CD4-positive, alpha-beta T cell (primary cell): ENCODE results near the gene SGO2. TPM values are rescaled to one million over a fixed set of nuclear protein-coding genes. Genes with fewer than 3 reads are reported as not detected.
A peak's percentile ranks its signal among the peaks of the same experiment; 100 is the strongest.

Source experiments
- ATAC-seq: fragments of 200-7000 bp; cut with Tn5 transposase; one replicate; pipeline ENCODE4 v1.10.0; 2022; ENCODE audit warnings: mild to moderate bottlenecking; ENCODE audit not compliant: poor library complexity
- CTCF ChIA-PET: fragments of 350-600 bp; sonication (Branson Sonifier 250); formaldehyde crosslinking; loops from one replicate; lab custom pipeline; 2021; ENCODE audit warnings: antibody characterized with exemption, inconsistent platforms; lab: Charles Lee
- POLR2A ChIA-PET: fragments of 350-600 bp; sonication (Branson Sonifier 250); formaldehyde crosslinking; loops from one replicate; lab custom pipeline; 2021; ENCODE audit warnings: antibody characterized with exemption, inconsistent platforms; lab: Charles Lee
- DNase-seq, 14 experiments: peaks; one replicate each; pipeline ENCODE4 v3.0.0-alpha.2; 2013 to 2020; ENCODE audit warnings: mixed read lengths in 2 of 14
- H3K27ac ChIP-seq, 2 donors: one replicate each; pipeline versions ENCODE4 v1.5.1 to v1.7.0; 2013; ENCODE audit warnings: low read length in 2 of 2, low read depth in 1 of 2, mild to moderate bottlenecking in 1 of 2
- H3K27me3 ChIP-seq, 2 experiments: 1 replicate in 1 of 2; 2 replicates in 1 of 2; pipeline versions ENCODE4 v1.6.1 to v1.7.0; 2013; ENCODE audit warnings: low read length in 2 of 2, control low read depth in 1 of 2, mild to moderate bottlenecking in 1 of 2, moderate library complexity in 1 of 2; ENCODE audit not compliant: insufficient read depth in 2 of 2, control insufficient read depth in 1 of 2
- H3K36me3 ChIP-seq: one replicate; pipeline ENCODE4 v1.6.1; 2013; ENCODE audit warnings: low read length, control low read depth; ENCODE audit not compliant: insufficient read depth
- H3K4me1 ChIP-seq: one replicate; pipeline ENCODE4 v1.6.1; 2013; ENCODE audit warnings: low read length, control low read depth; ENCODE audit not compliant: insufficient read depth
- H3K4me3 ChIP-seq: one replicate; pipeline ENCODE4 v1.5.1; 2013; ENCODE audit warnings: mild to moderate bottlenecking, low read length, moderate library complexity
- H3K9me3 ChIP-seq, 2 experiments: 1 replicate in 1 of 2; 2 replicates in 1 of 2; pipeline versions ENCODE4 v1.6.1 to v1.7.0; 2013; ENCODE audit warnings: low read length in 2 of 2, mild to moderate bottlenecking in 2 of 2, control low read depth in 1 of 2, moderate library complexity in 1 of 2; ENCODE audit not compliant: control insufficient read depth in 1 of 2, insufficient read depth in 1 of 2
- H3K27ac Mint-ChIP-seq: one replicate; pipeline ENCODE4 v1.8.0; 2020; ENCODE audit warnings: mixed read lengths
- H3K27me3 Mint-ChIP-seq: one replicate; pipeline ENCODE4 v1.8.0; 2021; ENCODE audit warnings: mixed read lengths
- H3K36me3 Mint-ChIP-seq: one replicate; pipeline ENCODE4 v1.8.0; 2021; ENCODE audit warnings: low read depth, mixed read lengths
- H3K4me1 Mint-ChIP-seq: one replicate; pipeline ENCODE4 v1.8.0; 2021; ENCODE audit warnings: low read depth, mixed read lengths
- H3K4me3 Mint-ChIP-seq: one replicate; pipeline ENCODE4 v1.8.0; 2020; ENCODE audit warnings: mild to moderate bottlenecking, mixed read lengths
- H3K9me3 Mint-ChIP-seq: one replicate; pipeline ENCODE4 v1.8.0; 2020; ENCODE audit warnings: mixed read lengths
- intact Hi-C, 2 experiments: fragments of 100-400 bp; cut with DNase I in 1 of 2; cut with micrococcal nuclease in 1 of 2; formaldehyde crosslinking; loops; one replicate each; pipeline versions ENCODE4 v1.15.1 to v1.9.0; 2023 to 2025; cut with DNase I, micrococcal nuclease
- total RNA-seq, 174 experiments: library from RNA in 2 of 174; stranded (reverse) in 2 of 174; gene quantifications; one replicate each; pipeline ENCODE4 v1.2.3 and lab custom pipeline; 2021 to 2026
- TF ChIP-seq, protein P1 (sequence below): fragments of 200-600 bp; IDR thresholded peaks from one replicate; pipeline ENCODE4 v1.8.0; 2022; ENCODE audit warnings: antibody characterized with exemption, mild to moderate bottlenecking

Gene SGO2
- total RNA-seq, 2 experiments from 2014 or later = 0.64 to 0.74 TPM

DNA sequence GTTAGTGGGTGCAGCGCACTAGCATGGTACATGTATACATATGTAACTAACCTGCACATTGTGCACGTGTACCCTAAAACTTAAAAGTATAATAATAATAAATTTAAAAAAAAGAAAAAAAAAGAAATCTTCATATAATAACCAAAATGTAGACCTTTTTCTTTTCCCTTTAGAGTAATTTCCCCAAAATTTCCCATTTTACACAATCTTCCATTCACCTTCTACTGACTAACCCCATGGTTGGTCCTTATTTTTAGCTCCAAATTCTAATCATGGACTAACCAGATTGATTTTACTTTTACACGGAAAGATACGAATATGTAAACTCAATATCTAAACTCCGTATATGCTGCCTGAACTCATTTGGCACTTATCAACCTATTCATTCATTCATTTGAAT, 23.8 kb upstream of the SGO2 start:
- Mint-ChIP-seq H3K4me1 (peaks cover 31% of the 10 kb centered on the region), H3K27me3 (no peaks in the 10 kb centered on the region), H3K27ac (no peak overlapping the region), H3K4me3 (no peak overlapping the region), H3K36me3 (peaks cover 68% of the 10 kb centered on the region), H3K9me3 (no peaks in the 10 kb centered on the region)
- Histone ChIP-seq H3K36me3 (peaks cover 40% of the 10 kb centered on the region), H3K27me3 (no peaks in the 10 kb centered on the region), H3K4me3 (no peak overlapping the region), H3K27ac (no peak overlapping the region), H3K9me3 (no peaks in the 10 kb centered on the region), H3K4me1 (no peaks in the 10 kb centered on the region)
- CTCF ChIA-PET = interaction anchor here (0.7 kb wide), 1 partner anchor 1809 kb away, joined by 3 read pairs; no protein-coding TSS in a partner anchor
- TF ChIP-seq, protein P1, sequence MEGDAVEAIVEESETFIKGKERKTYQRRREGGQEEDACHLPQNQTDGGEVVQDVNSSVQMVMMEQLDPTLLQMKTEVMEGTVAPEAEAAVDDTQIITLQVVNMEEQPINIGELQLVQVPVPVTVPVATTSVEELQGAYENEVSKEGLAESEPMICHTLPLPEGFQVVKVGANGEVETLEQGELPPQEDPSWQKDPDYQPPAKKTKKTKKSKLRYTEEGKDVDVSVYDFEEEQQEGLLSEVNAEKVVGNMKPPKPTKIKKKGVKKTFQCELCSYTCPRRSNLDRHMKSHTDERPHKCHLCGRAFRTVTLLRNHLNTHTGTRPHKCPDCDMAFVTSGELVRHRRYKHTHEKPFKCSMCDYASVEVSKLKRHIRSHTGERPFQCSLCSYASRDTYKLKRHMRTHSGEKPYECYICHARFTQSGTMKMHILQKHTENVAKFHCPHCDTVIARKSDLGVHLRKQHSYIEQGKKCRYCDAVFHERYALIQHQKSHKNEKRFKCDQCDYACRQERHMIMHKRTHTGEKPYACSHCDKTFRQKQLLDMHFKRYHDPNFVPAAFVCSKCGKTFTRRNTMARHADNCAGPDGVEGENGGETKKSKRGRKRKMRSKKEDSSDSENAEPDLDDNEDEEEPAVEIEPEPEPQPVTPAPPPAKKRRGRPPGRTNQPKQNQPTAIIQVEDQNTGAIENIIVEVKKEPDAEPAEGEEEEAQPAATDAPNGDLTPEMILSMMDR = no peak
- DNase-seq = no peak
- POLR2A ChIA-PET = interaction anchor here (1.0 kb wide), 1 partner anchor 24 kb away, joined by 5 read pairs; the partner anchor contains the start of gene SGO2
- no peak for ATAC-seq
- intact Hi-C loops = no loop called here

DNA sequence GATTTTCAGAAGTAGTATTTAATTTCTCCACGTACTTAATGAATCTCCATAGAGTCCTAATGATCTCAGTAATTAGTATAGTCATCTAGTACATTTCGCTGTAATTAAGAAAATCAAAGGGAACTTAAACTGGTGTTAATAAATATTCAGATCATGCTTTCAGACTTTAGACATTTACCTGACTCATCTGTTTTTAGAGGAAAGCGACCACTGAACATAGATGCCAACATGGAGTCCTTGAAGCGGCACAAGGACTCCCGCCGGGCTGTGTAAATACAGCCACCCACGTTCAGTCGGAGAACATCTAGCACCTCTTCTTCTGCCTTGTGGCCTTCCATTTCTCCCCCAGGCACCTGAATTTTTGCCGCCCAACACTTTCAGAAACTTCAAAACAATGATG, 19.3 kb upstream of the SGO2 start:
- Mint-ChIP-seq H3K4me3 (peak overlapping the region; percentile 63), H3K9me3 (no peaks in the 10 kb centered on the region), H3K4me1 (peaks cover 55% of the 10 kb centered on the region), H3K36me3 (peaks cover 53% of the 10 kb centered on the region), H3K27me3 (no peaks in the 10 kb centered on the region), H3K27ac (peak overlapping the region; percentile 42)
- peaks cover 20% of the 10 kb centered on the region for H3K4me1 ChIP-seq
- H3K36me3 ChIP-seq = peaks cover 23% of the 10 kb centered on the region
- no peak for DNase-seq
- H3K4me3 ChIP-seq = no peak overlapping the region
- no peak for ATAC-seq
- H3K27me3 ChIP-seq = no peaks in the 10 kb centered on the region
- H3K27ac ChIP-seq = no peak overlapping the region
- TF ChIP-seq, protein P1 = no peak
- CTCF ChIA-PET = no interaction called here
- intact Hi-C loops = no loop called here
- H3K9me3 ChIP-seq = no peaks in the 10 kb centered on the region
- POLR2A ChIA-PET = no interaction called here

DNA sequence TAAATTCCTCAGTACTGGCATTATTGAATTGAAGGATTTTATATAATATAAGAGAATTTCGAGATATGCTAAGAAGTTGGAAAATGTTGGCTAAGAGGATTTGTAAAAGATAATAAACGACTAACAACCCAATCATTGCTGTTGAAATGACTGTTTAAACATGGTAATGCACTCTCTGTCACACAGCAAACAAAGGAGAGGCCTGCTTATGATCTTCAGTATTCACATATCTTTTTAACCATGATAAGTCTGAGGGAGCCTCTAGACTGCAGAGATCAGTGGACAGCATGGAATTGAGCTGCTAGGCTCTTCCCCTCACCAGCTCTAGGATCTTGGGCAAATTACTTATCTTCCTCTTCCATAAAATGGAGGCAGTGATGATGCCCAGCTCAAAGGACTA, 18.8 kb upstream of the SGO2 start:
- no peaks in the 10 kb centered on the region for H3K27me3 ChIP-seq
- Mint-ChIP-seq H3K4me3 (peak overlapping the region; percentile 58), H3K36me3 (peaks cover 50% of the 10 kb centered on the region), H3K27ac (peak overlapping the region; percentile 42), H3K4me1 (peaks cover 55% of the 10 kb centered on the region), H3K27me3 (no peaks in the 10 kb centered on the region), H3K9me3 (no peaks in the 10 kb centered on the region)
- no peak overlapping the region for H3K27ac ChIP-seq
- peaks cover 20% of the 10 kb centered on the region for H3K4me1 ChIP-seq
- H3K9me3 ChIP-seq = no peaks in the 10 kb centered on the region
- DNase-seq (no peak), ATAC-seq (no peak)
- intact Hi-C loops = no loop called here
- peaks cover 23% of the 10 kb centered on the region for H3K36me3 ChIP-seq
- POLR2A ChIA-PET = no interaction called here
- TF ChIP-seq, protein P1 = no peak
- no peak overlapping the region for H3K4me3 ChIP-seq
- CTCF ChIA-PET = no interaction called here
